Measurements from ENCODE around the gene EIF5.

DNA sequence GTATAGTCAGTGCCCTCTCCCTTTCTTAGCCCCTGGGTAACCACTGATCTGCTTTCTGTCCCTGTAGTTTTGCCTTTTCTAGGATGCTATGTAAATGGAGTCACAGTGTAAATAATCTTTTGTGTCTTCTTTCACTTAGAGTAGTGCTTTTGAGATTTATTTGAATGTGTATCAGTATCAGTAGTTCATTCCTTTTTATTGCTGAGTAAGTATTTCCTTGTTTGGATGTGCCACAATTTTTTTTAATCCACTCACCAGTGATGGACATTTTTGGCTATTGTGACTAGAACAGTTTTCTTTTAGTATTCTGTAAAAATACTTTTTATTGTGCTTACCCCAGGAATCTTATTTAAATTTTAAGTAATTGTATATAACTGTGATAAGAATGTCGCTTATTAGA lies 54.6 kb downstream of the EIF5 start:
- TF ChIP-seq, protein P1, sequence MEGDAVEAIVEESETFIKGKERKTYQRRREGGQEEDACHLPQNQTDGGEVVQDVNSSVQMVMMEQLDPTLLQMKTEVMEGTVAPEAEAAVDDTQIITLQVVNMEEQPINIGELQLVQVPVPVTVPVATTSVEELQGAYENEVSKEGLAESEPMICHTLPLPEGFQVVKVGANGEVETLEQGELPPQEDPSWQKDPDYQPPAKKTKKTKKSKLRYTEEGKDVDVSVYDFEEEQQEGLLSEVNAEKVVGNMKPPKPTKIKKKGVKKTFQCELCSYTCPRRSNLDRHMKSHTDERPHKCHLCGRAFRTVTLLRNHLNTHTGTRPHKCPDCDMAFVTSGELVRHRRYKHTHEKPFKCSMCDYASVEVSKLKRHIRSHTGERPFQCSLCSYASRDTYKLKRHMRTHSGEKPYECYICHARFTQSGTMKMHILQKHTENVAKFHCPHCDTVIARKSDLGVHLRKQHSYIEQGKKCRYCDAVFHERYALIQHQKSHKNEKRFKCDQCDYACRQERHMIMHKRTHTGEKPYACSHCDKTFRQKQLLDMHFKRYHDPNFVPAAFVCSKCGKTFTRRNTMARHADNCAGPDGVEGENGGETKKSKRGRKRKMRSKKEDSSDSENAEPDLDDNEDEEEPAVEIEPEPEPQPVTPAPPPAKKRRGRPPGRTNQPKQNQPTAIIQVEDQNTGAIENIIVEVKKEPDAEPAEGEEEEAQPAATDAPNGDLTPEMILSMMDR (IDR thresholded peaks at IDR 0.05 in 8 of 11, conservative IDR thresholded peaks at IDR 0.05 in 3 of 11), result no peak
- TF ChIP-seq POLR2A (IDR thresholded peaks at IDR 0.05) (no peak), POLR2AphosphoS5 (IDR thresholded peaks at IDR 0.05) (no peak)
